Keratinocyte (primary cell): ENCODE data around the gene TSPEAR. TPM values are rescaled to one million over a fixed set of nuclear protein-coding genes. Genes with fewer than 3 reads are reported as not detected.

ENCODE experiments used
- DNase-seq: peaks from one replicate; pipeline ENCODE4 v3.0.0-alpha.2; 2011; ENCODE audit warnings: low read depth, missing footprints, low spot score
- FAIRE-seq: peaks from 2 replicates; lab custom pipeline; 2011; peaks lifted over from hg19 to GRCh38; lab: Jason Lieb, UNC
- H2AFZ ChIP-seq: 2 replicates; pipeline ENCODE4 v1.6.0; 2012; ENCODE audit warnings: low read length, control low read depth, inconsistent platforms; ENCODE audit not compliant: control insufficient read depth
- H3K27ac ChIP-seq: 2 replicates; pipeline ENCODE4 v1.5.1; 2011; ENCODE audit warnings: low read length; ENCODE audit not compliant: control insufficient read depth, insufficient read depth
- H3K27me3 ChIP-seq: 3 replicates; pipeline ENCODE4 v1.6.0; 2011; ENCODE audit warnings: low read length; ENCODE audit not compliant: control insufficient read depth, insufficient read depth; ENCODE audit errors: extremely low read depth
- H3K36me3 ChIP-seq, 2 experiments: 2 replicates in 1 of 2; 3 replicates in 1 of 2; pipeline ENCODE4 v1.5.1; 2011; ENCODE audit warnings: low read length in 2 of 2, mild to moderate bottlenecking in 1 of 2; ENCODE audit not compliant: control insufficient read depth in 2 of 2, insufficient read depth in 2 of 2; ENCODE audit errors: extremely low read depth in 1 of 2
- H3K4me1 ChIP-seq: 3 replicates; pipeline ENCODE4 v1.5.1; 2011; ENCODE audit warnings: low read length; ENCODE audit not compliant: control insufficient read depth, insufficient read depth; ENCODE audit errors: extremely low read depth
- H3K4me2 ChIP-seq: 3 replicates; pipeline ENCODE4 v1.6.0; 2011; ENCODE audit warnings: low read depth, low read length; ENCODE audit not compliant: control insufficient read depth, insufficient read depth; ENCODE audit errors: extremely low read depth
- H3K4me3 ChIP-seq, 3 experiments: fragments of 200-600 bp in 1 of 3; sonication (generic) in 1 of 3; 2 replicates in 2 of 3; 3 replicates in 1 of 3; pipeline ENCODE4 v1.5.1; 2011 to 2016; ENCODE audit warnings: low read length in 3 of 3, mild to moderate bottlenecking in 3 of 3, control low read depth in 2 of 3, inconsistent platforms in 1 of 3, low read depth in 1 of 3, mixed read lengths in 1 of 3, mixed run types in 1 of 3, moderate library complexity in 1 of 3; ENCODE audit not compliant: control insufficient read depth in 2 of 3, insufficient read depth in 2 of 3; ENCODE audit errors: extremely low read depth in 1 of 3
- H3K79me2 ChIP-seq: 2 replicates; pipeline ENCODE4 v1.6.0; 2012; ENCODE audit warnings: low read length; ENCODE audit not compliant: control insufficient read depth, insufficient read depth
- H3K9ac ChIP-seq: 3 replicates; pipeline ENCODE4 v1.6.0; 2011; ENCODE audit warnings: low read length; ENCODE audit not compliant: control insufficient read depth, insufficient read depth; ENCODE audit errors: extremely low read depth
- H3K9me1 ChIP-seq: 3 replicates; pipeline ENCODE4 v1.6.0; 2011; ENCODE audit warnings: low read length; ENCODE audit not compliant: control insufficient read depth, insufficient read depth; ENCODE audit errors: extremely low read depth
- H3K9me3 ChIP-seq: 2 replicates; pipeline ENCODE4 v1.5.1; 2012; ENCODE audit warnings: low read depth, low read length; ENCODE audit not compliant: control insufficient read depth
- H4K20me1 ChIP-seq: 3 replicates; pipeline ENCODE4 v1.6.0; 2011; ENCODE audit warnings: low read length; ENCODE audit not compliant: control insufficient read depth, insufficient read depth; ENCODE audit errors: extremely low read depth
- EZH2 ChIP-seq: IDR thresholded peaks from one replicate; pipeline ENCODE4 v1.6.1; 2012; ENCODE audit warnings: inconsistent platforms, mild to moderate bottlenecking, low read length, moderate library complexity
- dilution Hi-C: fragments of 300-500 bp; cut with MboI; formaldehyde crosslinking; loops from one replicate; pipeline ENCODE4 v1.7.0; 2020; ENCODE audit warnings: low sequenced_read_pairs; ENCODE audit not compliant: extremely low pct_ligation_motif_present
- polyA plus RNA-seq, 5 experiments: library from polyadenylated mRNA; depleted of rRNA in 3 of 5; stranded (reverse) in 3 of 5; stranded (forward) in 1 of 5; unstranded in 1 of 5; fragments of >200 nt; gene quantifications; 1 replicate in 1 of 5; 2 replicates in 3 of 5; 3 replicates in 1 of 5; pipeline versions ENCODE4 v1.2.1 to v1.2.3, GENCODE V29; 2011 to 2012; ENCODE audit warnings: missing spikeins in 2 of 5, low read depth in 1 of 5, low replicate concordance in 1 of 5
- TF ChIP-seq, protein P1 (sequence below), 3 experiments: IDR thresholded peaks in 1 of 3; conservative IDR thresholded peaks in 1 of 3; optimal IDR thresholded peaks in 1 of 3; 2 replicates in 2 of 3; 3 replicates in 1 of 3; pipeline versions ENCODE3 to v1.5.1; 2011; ENCODE audit warnings: low read length in 3 of 3, mild to moderate bottlenecking in 3 of 3, moderate library complexity in 2 of 3, control low read depth in 1 of 3, inconsistent platforms in 1 of 3; ENCODE audit not compliant: insufficient read depth in 2 of 3; ENCODE audit errors: extremely low read depth in 1 of 3

TSPEAR gene
- polyA plus RNA-seq, 1 donor (not counting 4 experiments of a cell fraction or from before 2014, with no cell fraction given) = 0.12 TPM

DNA sequence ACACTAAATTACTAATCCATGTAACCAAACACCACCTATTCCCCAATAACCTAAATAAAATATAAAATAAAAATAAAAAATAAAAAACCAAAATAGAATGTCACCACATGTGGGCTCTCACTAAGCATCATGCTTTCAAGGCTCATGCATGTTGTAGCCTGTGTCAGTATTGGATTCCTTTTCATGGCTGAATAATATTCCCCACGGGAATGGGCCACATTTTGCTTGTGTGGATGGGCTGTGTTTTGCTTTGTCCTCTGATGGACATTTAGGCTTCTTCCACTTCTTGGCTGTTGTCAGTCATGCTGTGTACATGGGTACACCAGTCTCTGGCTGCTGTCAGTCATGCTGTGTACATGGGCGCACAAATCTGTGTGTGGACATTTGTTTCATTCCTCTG lies 122.3 kb downstream of the TSPEAR start:
- DNase-seq (no peak), FAIRE-seq (no peak)
- Histone ChIP-seq H3K79me2 (no peaks in the 10 kb centered on the region), H3K4me3 (no peak overlapping the region), H3K9me1 (no peaks in the 10 kb centered on the region), H2AFZ (no peak overlapping the region), H3K4me1 (peaks cover 5% of the 10 kb centered on the region), H3K27ac (no peak overlapping the region), H4K20me1 (no peaks in the 10 kb centered on the region), H3K9ac (no peak overlapping the region), H3K36me3 (no peaks in the 10 kb centered on the region), H3K4me2 (no peak overlapping the region), H3K9me3 (no peaks in the 10 kb centered on the region), H3K27me3 (no peaks in the 10 kb centered on the region)
- TF ChIP-seq, protein P1, sequence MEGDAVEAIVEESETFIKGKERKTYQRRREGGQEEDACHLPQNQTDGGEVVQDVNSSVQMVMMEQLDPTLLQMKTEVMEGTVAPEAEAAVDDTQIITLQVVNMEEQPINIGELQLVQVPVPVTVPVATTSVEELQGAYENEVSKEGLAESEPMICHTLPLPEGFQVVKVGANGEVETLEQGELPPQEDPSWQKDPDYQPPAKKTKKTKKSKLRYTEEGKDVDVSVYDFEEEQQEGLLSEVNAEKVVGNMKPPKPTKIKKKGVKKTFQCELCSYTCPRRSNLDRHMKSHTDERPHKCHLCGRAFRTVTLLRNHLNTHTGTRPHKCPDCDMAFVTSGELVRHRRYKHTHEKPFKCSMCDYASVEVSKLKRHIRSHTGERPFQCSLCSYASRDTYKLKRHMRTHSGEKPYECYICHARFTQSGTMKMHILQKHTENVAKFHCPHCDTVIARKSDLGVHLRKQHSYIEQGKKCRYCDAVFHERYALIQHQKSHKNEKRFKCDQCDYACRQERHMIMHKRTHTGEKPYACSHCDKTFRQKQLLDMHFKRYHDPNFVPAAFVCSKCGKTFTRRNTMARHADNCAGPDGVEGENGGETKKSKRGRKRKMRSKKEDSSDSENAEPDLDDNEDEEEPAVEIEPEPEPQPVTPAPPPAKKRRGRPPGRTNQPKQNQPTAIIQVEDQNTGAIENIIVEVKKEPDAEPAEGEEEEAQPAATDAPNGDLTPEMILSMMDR (optimal IDR thresholded peaks at IDR 0.05 in 1 of 3, IDR thresholded peaks at IDR 0.05 in 1 of 3, conservative IDR thresholded peaks at IDR 0.05 in 1 of 3; ENCODE audit: extremely low read depth in 1 of 3, insufficient read depth in 2 of 3, low read length in 3 of 3) = no peak
- no peak for TF ChIP-seq EZH2
- dilution Hi-C loops = no loop called here

GRCh38 chr21:44585892-44586291 lies 125.5 kb downstream of the TSPEAR start:
- Histone ChIP-seq H3K27ac (no peak overlapping the region), H3K4me2 (no peak overlapping the region), H2AFZ (no peak overlapping the region), H4K20me1 (no peaks in the 10 kb centered on the region), H3K27me3 (no peaks in the 10 kb centered on the region), H3K79me2 (no peaks in the 10 kb centered on the region), H3K9ac (no peak overlapping the region), H3K9me3 (peaks cover 6% of the 10 kb centered on the region), H3K36me3 (no peaks in the 10 kb centered on the region), H3K4me1 (no peaks in the 10 kb centered on the region), H3K9me1 (no peaks in the 10 kb centered on the region), H3K4me3 (no peak overlapping the region)
- dilution Hi-C loops = no loop called here
- FAIRE-seq (no peak), DNase-seq (no peak)
- TF ChIP-seq EZH2 = no peak
- TF ChIP-seq, protein P1 (optimal IDR thresholded peaks at IDR 0.05 in 1 of 3, IDR thresholded peaks at IDR 0.05 in 1 of 3, conservative IDR thresholded peaks at IDR 0.05 in 1 of 3; ENCODE audit: extremely low read depth in 1 of 3, insufficient read depth in 2 of 3, low read length in 3 of 3) = no peak
